OCI-LY7 (cell line): ENCODE data around the gene ANKRD52.

Experiments
- CTCF ChIP-seq: fragments of 200-600 bp; sonication (generic); conservative IDR thresholded peaks from 2 replicates; pipeline ENCODE4 v1.5.1; 2014; ENCODE audit warnings: mild to moderate bottlenecking, antibody characterized with exemption, low read length, moderate library complexity, mixed read lengths
- EZH2phosphoT487 ChIP-seq: fragments of 200-600 bp; sonication (generic); IDR thresholded peaks from 2 replicates; pipeline ENCODE4 v1.6.1; 2018; ENCODE audit warnings: low read depth, borderline replicate concordance, mild to moderate bottlenecking, mixed run types, antibody characterized with exemption, low read length, moderate library complexity, mixed read lengths

GRCh38 chr12:56193025-56193578 lies 65.1 kb downstream of the ANKRD52 start:
- TF ChIP-seq CTCF (peak; percentile 99), EZH2phosphoT487 (no peak)
